Chondrocyte (in vitro differentiated cells): ENCODE measurements around the gene NCOA1. TPM values are rescaled to one million over a fixed set of nuclear protein-coding genes. Genes with fewer than 3 reads are reported as not detected.

ENCODE experiments used
- DNase-seq: peaks from one replicate; pipeline ENCODE4 v3.0.0; 2021; ENCODE audit warnings: mixed read lengths, low spot score
- H3K27ac Mint-ChIP-seq: one replicate; pipeline ENCODE4 v1.8.0; 2021; ENCODE audit warnings: mild to moderate bottlenecking, moderate library complexity, mixed read lengths; ENCODE audit not compliant: unreplicated experiment
- H3K27me3 Mint-ChIP-seq: 2 replicates; pipeline ENCODE4 v1.8.0; 2021; ENCODE audit warnings: low read depth, mixed read lengths
- H3K36me3 Mint-ChIP-seq: 2 replicates; pipeline ENCODE4 v1.8.0; 2021; ENCODE audit warnings: low read depth, mixed read lengths
- H3K4me1 Mint-ChIP-seq: 2 replicates; pipeline ENCODE4 v1.8.0; 2021; ENCODE audit warnings: low read depth, mild to moderate bottlenecking, mixed read lengths
- H3K4me3 Mint-ChIP-seq: one replicate; pipeline ENCODE4 v1.8.0; 2021; ENCODE audit warnings: mild to moderate bottlenecking, moderate library complexity, mixed read lengths; ENCODE audit not compliant: unreplicated experiment
- H3K9me3 Mint-ChIP-seq: 2 replicates; pipeline ENCODE4 v1.8.0; 2021; ENCODE audit warnings: low read depth, mixed read lengths
- CTCF ChIP-seq: fragments of 200-600 bp; sonication (generic); IDR thresholded peaks from 2 replicates; pipeline ENCODE4 v1.5.0; 2021; ENCODE audit warnings: antibody characterized with exemption, mild to moderate bottlenecking, moderate library complexity
- total RNA-seq: library from RNA; stranded (reverse); gene quantifications from 3 replicates; pipeline ENCODE4 v1.2.1, GENCODE V29; 2021

The NCOA1 gene
- total RNA-seq, 1 donor from 2014 or later: 20.3 TPM

- peaks cover 16% of the 10 kb centered on the region for H3K4me1 Mint-ChIP-seq
- no peak overlapping the region for H3K27ac Mint-ChIP-seq
- no peak overlapping the region for H3K4me3 Mint-ChIP-seq
- H3K27me3 Mint-ChIP-seq: no peaks in the 10 kb centered on the region
- no peak for DNase-seq
- H3K36me3 Mint-ChIP-seq: no peaks in the 10 kb centered on the region
- H3K9me3 Mint-ChIP-seq: no peaks in the 10 kb centered on the region
- no peak for TF ChIP-seq CTCF
Observed at GRCh38 chr2:24497685-24498084, 6.6 kb downstream of the NCOA1 start.

GRCh38 chr2:24498121-24498520 is 7.1 kb downstream of the NCOA1 start:
- no peak for TF ChIP-seq CTCF
- H3K4me3 Mint-ChIP-seq: no peak overlapping the region
- H3K27me3 Mint-ChIP-seq: no peaks in the 10 kb centered on the region
- no peak for DNase-seq
- peaks cover 12% of the 10 kb centered on the region for H3K4me1 Mint-ChIP-seq
- no peak overlapping the region for H3K27ac Mint-ChIP-seq
- H3K9me3 Mint-ChIP-seq: no peaks in the 10 kb centered on the region
- no peaks in the 10 kb centered on the region for H3K36me3 Mint-ChIP-seq

DNA sequence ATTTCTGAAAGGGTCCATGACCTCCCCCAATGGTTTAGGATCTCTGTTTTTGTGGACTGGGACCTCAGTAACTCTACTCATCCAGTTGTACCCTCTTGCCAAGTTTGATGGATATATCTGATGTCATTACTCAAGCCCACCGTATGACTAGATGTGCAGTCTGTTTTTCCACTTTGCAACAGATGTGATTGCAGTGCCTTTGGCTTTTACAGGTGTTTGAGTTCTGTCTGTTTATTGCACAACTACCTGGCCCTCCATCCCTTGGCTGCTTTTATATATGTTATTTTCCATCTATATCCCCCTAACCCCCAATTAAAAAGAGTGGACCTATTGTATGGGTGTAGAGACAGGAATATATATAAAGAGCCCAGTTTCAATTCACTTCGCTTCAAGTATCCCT is 10.8 kb downstream of the NCOA1 start:
- no peak for TF ChIP-seq CTCF
- H3K4me1 Mint-ChIP-seq: no peaks in the 10 kb centered on the region
- H3K27ac Mint-ChIP-seq: no peak overlapping the region
- no peaks in the 10 kb centered on the region for H3K36me3 Mint-ChIP-seq
- DNase-seq: no peak
- no peaks in the 10 kb centered on the region for H3K9me3 Mint-ChIP-seq
- no peaks in the 10 kb centered on the region for H3K27me3 Mint-ChIP-seq
- H3K4me3 Mint-ChIP-seq: no peak overlapping the region

DNA sequence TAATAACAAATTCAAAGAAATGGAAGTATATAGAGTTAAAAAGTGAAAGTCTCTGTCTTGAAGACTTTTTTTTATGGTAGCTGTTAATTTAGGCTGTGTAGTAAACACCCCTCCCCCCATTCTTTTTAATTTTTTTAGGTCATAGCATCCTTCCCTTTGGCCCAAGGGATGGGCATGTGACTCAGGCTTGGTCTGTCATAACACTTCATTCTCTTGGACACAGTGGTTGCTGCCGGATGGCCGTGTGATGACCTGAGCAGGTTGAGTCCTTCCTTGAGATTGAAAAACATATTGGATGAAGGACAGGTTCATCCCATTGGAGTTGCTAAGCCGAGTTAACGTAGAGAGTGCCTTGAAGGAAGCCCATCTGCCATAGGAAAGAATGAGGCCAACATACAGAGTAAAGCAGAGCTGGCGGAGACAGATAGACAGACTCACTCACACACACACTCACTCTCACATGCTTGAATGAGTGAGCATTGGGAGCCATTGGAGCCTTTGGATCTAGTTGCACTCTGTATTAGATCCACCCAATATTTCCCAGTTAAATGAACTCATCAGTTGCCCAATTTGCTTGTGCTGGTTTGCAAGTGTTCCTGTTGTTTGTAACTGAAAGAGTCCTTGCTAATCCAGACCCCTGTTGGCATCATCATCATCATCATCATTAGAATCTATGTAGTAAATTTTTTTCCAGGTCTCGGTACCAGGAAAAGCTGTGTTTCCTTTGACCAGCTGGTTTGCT is 14.7 kb downstream of the NCOA1 start:
- Mint-ChIP-seq H3K27me3 (no peaks in the 10 kb centered on the region), H3K4me1 (no peaks in the 10 kb centered on the region), H3K36me3 (no peaks in the 10 kb centered on the region), H3K4me3 (no peak overlapping the region), H3K9me3 (no peaks in the 10 kb centered on the region), H3K27ac (no peak overlapping the region)
- DNase-seq: no peak
- no peak for TF ChIP-seq CTCF

GRCh38 chr2:24507549-24507948 is 16.5 kb downstream of the NCOA1 start:
- H3K4me1 Mint-ChIP-seq: peaks cover 12% of the 10 kb centered on the region
- H3K9me3 Mint-ChIP-seq: no peaks in the 10 kb centered on the region
- no peaks in the 10 kb centered on the region for H3K36me3 Mint-ChIP-seq
- no peak overlapping the region for H3K27ac Mint-ChIP-seq
- no peak for TF ChIP-seq CTCF
- no peak overlapping the region for H3K4me3 Mint-ChIP-seq
- H3K27me3 Mint-ChIP-seq: no peaks in the 10 kb centered on the region
- no peak for DNase-seq
